GM21360 (cell line): Measurements from ENCODE around the gene TSC2.
"Not testable (repeated sequence)": the region's sequence is repeated elsewhere in the genome, so short reads cannot be mapped to it uniquely, and the experiment has no call there.

ENCODE experiments used
- ATAC-seq: cut with Tn5 transposase; IDR thresholded peaks from one replicate; pipeline ENCODE4 v1.9.1; 2021; ENCODE audit warnings: mild to moderate bottlenecking, moderate library complexity; ENCODE audit not compliant: unreplicated experiment

TSC2 gene

GRCh38 chr16:2101581-2101980, 53.8 kb downstream of the TSC2 start:
- ATAC-seq: not testable (repeated sequence)

GRCh38 chr16:2102471-2102870, 54.7 kb downstream of the TSC2 start:
- ATAC-seq: no peak

GRCh38 chr16:2104464-2104863, 56.7 kb downstream of the TSC2 start:
- not testable (repeated sequence) for ATAC-seq

GRCh38 chr16:2105291-2105690, 57.5 kb downstream of the TSC2 start:
- not testable (repeated sequence) for ATAC-seq

- not testable (repeated sequence) for ATAC-seq
Observed at GRCh38 chr16:2105769-2106168, 58.0 kb downstream of the TSC2 start.

- ATAC-seq: not testable (repeated sequence)
Observed at GRCh38 chr16:2106211-2106610, 58.4 kb downstream of the TSC2 start.

GRCh38 chr16:2107121-2107790, 59.5 kb downstream of the TSC2 start:
- not testable (repeated sequence) for ATAC-seq

- ATAC-seq: not testable (repeated sequence)
Observed at GRCh38 chr16:2107791-2108125, 60.0 kb downstream of the TSC2 start.

GRCh38 chr16:2108446-2109270, 60.9 kb downstream of the TSC2 start:
- not testable (repeated sequence) for ATAC-seq

- not testable (repeated sequence) for ATAC-seq
Observed at GRCh38 chr16:2109271-2109580, 61.4 kb downstream of the TSC2 start.

- not testable (repeated sequence) for ATAC-seq
Observed at GRCh38 chr16:2109872-2110271, 62.1 kb downstream of the TSC2 start.

GRCh38 chr16:2110332-2111008, 62.7 kb downstream of the TSC2 start:
- ATAC-seq: not testable (repeated sequence)

GRCh38 chr16:2111009-2111353, 63.2 kb downstream of the TSC2 start:
- ATAC-seq: not testable (repeated sequence)

- ATAC-seq: not testable (repeated sequence)
Observed at GRCh38 chr16:2111412-2112335, 63.9 kb downstream of the TSC2 start.

- ATAC-seq: not testable (repeated sequence)
Observed at GRCh38 chr16:2112539-2113106, 64.8 kb downstream of the TSC2 start.

- not testable (repeated sequence) for ATAC-seq
Observed at GRCh38 chr16:2114225-2114624, 66.4 kb downstream of the TSC2 start.

GRCh38 chr16:2114885-2115590, 67.3 kb downstream of the TSC2 start:
- ATAC-seq: not testable (repeated sequence)

GRCh38 chr16:2115591-2115973, 67.8 kb downstream of the TSC2 start:
- no peak for ATAC-seq

- not testable (repeated sequence) for ATAC-seq
Observed at GRCh38 chr16:2116428-2116827, 68.6 kb downstream of the TSC2 start.

- not testable (repeated sequence) for ATAC-seq
Observed at GRCh38 chr16:2117341-2117740, 69.6 kb downstream of the TSC2 start.
